DMS79 (cell line): ENCODE results near the gene MRPS2.
A peak's percentile ranks its signal among the peaks of the same experiment; 100 is the strongest.

ENCODE experiments used
- DNase-seq: peaks from one replicate; lab custom pipeline; 2025; lab: John Stamatoyannopoulos, UW

Gene MRPS2

DNA sequence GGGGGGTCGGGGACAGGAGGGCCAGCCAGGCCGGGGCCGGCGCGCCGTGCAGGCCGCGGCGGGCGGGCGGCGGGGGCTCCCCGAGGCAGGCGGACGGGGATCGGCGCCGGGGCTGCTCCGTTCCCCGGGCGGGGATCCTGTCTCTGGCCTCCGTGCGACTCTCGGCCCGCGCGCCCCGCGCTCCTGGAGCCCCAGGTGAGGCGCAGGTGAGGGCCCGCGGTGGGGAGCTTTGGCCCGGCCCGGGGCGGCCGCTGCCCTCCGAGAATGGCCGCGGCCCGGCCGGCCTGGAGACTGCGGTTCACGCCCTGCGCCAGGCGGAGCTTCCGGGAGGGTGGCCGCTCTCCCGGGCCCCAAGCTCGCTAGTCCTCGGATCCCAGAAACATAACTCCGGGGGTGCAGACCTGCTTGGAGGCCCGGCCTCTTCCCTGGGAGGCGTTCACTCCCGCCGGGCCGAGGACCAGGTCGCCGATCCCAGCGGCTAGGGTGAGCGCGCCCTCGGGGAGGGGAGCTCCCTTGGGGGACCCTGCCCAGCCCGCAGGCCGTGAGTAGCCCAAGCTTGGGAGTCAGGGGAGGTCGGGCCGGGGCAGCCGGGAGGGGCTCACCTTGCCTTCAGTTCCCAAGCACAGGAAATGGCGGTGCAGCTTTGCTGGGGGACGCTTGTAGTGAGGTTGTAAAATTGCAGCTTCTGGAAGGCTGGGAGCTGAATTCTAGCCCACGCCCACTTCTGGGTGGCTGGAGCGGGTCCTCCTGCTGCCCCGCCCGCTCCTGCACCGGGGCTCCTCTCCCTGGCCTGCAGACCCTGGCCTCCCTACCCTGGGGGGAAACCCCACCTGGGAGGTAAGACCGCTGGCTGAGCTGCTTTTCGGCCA lies 20.2 kb upstream of the MRPS2 start:
- peak; percentile 25 for DNase-seq

DNA sequence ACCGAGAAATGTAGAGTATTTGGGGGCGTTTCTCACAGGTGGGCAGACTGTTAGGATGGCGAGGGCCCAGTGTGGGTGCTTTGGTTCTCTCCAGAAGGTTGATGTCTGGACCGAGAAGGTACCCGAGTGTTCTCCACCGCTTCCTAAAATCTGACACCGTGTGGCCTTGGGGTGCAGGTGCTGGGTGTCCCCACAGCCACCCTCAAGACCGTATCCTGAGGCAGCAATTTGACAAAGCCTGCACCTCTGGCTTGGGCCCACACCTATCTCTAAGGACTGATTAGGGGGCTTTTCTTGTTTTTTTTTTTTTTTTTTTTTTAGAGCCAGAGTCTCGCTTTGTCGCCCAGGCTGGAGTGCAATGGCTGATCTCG lies 19.6 kb upstream of the MRPS2 start:
- no peak for DNase-seq

DNA sequence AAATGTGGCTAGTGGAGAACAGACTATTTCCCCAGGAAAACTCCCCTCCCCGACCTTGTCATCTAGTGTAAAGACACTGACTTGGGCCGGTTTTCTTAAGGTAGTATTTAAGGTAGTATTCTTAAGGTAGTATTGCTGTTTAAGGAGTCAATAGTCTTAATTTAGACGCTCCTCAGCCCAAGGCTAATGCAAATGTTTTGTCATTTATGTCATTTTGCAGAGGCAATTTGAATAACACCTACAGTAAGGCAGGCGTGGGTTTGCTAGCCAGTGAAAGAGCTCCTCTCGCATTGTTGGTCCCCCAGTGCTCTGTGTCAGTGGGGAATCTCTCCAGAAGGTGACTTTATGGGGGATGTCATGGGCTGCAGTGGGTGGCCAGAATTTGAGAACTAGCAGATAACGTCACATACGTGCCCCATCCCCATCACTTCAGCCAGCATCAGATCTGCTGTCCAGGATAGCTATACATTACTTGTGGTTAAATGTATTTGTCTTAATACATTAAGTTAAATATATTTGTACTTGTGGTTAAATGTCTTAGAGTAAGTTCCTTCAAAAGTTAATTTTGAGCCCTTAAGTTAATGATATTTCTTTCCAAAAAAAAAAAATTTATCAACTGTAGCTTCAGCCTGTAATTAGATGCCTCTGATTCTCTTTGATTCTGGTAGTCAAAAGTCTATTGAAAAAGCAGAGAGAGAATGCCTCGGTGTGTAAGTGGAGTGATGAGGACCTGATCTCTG lies 18.3 kb upstream of the MRPS2 start:
- no peak for DNase-seq

DNA sequence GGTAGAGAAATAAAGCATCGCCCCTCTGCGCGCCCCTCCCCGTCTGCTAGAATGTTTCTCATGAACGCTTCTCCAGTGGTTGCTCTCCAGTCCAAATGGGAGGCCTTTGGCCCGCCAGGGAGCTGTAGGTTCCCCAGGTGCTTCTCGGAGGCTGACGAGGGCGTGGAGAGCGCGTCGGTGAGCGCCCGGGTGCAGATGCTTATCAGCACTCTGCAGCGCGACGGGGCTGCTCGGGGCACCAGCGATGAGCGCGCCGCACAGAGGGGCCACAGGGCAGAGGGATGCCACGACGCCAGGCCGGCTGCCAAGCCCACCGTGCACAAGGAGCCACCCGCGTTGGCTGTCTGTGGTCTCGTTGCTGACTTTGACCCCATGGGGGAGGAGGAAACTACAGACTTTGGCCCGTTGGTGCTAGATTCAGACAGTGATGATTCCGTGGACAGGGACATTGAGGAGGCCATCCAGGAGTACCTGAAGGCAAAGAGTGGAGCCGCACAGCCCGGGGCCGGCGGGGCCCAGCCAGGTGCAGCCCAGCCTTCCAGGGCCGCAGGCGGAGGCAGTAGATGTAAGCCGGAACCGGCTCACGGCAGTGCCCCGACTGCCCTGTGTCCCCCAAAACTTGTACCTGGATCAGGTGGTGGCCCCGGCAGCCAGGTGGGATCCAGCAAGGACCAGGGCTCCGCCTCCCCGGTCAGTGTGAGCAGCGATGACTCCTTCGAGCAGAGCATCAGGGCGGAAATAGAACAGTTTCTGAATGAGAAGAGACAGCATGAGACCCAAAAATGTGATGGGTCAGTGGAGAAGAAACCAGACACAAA lies 15.8 kb upstream of the MRPS2 start:
- no peak for DNase-seq

DNA sequence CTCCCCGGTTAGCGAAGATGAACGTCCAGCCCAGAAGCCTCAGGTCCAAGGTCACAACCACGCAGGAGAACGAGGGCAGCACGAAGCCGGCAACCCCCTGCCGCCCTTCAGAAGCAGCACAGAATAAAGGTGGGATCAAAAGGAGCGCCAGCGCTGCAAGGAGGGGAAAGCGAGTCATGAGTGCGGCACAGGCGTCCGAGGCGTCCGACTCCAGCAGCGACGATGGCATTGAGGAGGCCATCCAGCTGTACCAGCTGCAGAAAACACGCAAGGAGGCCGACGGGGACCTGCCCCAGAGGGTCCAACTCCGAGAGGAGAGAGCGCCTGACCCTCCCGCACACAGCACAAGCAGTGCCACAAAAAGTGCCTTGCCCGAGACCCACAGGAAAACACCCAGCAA lies 15.1 kb upstream of the MRPS2 start:
- DNase-seq = no peak

DNA sequence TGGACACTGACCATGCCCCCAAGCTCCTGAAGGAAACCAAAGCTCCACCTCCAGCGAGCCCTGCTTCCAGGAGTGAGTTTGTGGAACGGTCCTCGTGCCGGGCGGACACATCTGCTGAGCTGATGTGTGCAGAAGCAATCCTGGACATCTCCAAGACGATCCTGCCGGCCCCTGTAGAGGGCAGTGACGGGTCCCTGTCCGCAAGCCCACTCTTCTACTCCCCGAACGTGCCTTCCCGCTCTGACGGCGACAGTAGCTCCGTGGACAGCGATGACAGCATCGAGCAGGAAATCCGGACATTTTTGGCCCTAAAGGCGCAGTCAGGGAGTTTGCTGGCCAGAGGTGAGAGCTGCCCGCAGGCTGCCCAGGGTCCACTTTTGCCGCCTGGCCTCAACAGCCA lies 14.7 kb upstream of the MRPS2 start:
- no peak for DNase-seq

DNA sequence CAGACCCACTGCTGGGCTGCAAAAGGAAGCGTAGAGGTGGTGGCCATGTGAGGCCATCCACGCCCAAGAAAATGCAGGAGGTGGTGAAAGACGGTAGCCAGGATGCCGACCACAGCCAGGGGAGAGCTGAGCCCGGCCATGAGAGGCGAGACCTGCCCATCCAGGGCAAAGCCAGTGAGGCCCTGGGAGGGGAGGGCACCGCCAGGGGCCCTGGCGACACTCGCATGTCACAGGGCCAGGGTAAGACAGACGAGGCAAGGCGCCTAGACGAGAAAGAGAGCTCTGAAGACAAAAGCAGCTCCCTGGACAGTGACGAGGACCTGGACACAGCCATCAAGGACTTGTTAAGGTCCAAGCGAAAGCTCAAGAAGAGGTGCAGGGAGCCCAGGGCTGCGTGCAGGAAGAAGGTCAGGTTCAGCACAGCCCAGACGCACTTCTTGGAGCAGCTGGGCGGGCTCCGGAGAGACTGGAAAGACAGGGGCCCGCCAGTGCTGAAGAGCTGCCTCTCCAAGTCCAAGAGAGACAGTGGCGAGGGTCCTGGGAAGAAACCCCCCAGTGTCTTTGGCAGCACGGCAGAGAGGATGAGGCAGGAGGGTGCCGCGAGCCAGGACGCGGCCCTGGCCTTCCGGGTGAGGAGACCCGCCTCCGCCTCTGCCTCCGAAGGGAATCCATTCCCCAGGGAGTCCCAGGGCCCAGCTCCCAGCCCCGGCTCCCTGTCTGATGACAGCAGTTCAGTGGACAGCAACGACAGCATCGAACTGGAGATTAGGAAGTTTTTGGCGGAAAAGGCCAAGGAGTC lies 14.0 kb upstream of the MRPS2 start:
- DNase-seq = no peak

DNA sequence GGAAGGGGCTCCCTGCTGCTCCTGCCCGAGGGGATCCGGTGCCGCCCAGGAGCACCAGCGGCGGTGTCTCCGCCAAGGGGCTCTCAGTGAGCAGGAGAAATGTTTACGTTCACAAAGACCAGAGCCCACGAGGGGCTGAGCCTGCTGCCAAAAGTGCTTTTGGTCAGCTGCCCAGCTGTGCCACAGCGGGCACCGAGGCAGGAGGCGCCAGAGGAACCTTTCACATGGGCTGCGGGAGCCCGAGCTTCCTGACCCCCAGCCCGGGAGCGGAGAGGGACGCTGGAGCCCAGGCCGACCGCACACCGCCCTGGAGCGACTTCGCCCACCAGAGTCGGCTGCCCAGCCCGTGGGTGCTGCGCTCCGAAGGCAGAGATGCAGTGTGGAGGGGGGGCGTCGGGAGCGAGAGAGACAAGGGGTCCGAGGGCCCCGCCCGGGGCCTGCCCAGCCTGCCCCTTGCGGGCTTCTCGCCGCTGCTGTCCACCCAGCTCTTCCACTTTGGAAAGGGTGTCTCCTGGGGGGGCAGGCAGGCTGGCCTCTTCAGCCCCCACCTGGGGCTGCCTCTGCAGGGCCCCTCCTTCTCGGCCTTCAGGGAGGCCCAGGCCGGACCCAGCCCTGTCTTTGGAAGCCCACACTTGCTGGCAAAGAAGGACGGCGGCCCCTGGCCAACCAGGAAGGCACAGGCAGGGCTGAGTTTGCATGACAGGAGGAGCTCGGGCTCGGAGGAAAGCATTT lies 13.0 kb upstream of the MRPS2 start:
- no peak for DNase-seq

DNA sequence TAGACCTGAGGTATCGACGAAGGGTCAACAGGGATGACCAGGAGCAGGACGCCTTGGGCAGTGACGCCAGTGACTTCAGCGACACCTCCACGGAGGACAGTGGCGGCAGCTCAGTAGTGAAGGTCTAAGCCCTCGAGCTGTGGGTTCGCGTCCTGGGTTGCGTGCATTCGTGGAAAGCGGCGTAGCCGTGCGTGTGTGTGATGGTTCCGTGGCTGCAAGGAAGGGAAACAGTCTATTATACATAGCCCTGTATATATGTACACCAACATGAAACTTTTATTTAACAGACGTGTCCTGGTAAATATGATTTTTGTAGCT lies 12.5 kb upstream of the MRPS2 start:
- DNase-seq = no peak

DNA sequence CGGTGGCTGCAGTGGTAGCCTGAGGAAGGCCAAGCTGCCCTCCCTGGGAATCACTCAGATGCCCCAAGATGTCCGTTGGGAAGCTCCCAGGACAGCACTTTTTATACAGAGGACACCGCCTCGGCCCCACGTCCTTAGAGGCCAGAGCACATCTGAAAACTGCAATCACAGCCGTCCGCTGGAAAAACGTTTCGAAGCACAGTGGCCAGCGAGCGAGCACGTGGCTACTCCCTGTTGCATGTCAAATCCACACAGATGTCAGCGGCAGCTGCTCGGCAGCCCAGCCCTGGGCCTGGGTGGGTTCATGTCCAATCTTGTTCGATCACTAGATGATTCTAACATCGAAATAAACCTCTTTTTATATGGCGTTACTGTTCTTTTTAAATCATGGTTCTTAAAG lies 12.0 kb upstream of the MRPS2 start:
- no peak for DNase-seq

DNA sequence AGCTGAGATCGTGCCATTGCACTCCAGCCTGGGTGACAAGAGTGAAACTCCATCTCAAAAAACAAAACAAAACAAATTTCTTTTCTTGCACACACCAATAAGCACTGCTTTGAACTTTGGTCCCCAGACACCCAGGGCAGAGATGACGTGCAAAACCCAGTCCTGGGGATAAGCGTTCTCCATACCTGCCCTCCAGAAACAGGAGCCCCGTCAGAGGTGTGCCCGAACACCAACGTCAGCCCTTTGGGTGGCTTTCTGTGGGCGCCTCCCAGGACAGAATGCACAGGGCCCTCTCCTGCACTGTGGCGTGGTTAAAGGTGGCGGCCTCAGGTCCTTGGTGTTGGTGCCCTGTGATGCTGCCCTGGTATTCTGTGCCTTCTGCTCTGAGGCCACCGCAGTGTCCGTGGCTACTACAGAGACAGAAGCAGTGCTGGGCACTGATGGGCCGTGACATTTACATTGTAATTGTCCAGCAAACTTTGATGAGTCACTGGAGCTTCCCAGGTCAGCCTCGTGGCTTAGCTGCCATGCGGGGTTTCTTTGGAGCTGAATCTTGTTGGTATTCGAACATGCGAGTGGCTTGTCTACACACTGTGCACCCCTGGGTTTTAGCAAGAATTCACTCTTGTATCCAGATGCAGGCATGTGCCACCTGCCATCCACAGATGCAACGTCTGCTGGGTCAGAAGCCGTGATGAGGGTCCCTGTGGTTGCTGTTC lies 11.1 kb upstream of the MRPS2 start:
- no peak for DNase-seq

DNA sequence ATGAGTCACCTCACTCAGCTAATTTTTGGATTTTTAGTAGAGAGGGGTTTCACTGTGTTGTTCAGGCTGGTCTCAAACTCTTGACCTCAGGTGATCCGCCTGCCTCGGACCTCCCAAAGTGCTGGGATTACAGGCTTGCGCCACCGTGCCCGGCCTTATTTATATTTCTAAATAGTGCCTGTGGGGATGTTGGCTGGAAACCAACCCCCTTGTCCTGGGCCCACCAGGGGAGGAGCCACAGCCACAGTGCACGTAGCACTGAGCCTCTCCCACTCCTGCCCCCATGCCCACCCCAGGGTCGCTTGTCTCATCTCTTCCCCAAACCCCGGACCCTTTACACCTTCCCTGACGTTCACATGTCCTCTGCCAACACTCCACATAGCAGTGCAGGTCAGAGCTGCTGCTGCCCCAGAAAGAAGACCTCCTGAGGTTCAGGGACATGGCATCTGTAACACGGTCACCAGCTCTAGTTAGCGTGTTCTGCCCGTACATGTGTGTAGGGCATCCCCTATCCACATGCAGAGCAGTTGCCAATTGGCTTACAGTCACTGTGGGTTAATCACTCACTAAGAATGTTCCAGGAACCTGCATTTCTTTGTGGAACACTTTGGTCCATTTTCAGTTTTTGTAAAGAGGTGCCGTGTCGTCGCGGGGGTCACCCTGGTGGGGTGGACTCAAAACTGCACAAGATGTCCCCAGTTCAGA lies 10.2 kb upstream of the MRPS2 start:
- DNase-seq = no peak

DNA sequence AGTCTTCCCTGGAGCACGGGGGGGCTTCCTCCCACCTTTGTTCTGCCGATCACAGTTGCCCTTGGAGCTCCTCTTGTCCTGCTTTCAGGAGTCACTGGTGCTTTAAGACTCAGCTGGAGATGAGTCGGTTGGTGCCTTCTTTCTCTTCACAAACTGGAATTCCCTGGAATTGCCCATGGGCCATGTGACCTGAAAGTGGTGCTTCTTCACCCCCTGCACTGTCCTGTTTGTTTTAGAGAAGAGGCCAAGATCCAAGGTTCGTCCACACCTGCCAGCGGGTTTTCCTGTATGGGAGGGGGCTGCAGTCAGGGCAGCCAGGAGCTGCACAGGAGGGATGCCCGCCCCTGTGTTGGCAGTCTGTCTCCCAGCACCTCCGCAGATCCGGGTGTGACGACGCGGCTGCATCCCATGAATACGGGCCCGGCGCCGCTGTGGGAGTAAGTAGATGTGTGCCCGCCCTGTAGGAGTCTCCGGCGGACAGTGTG lies 9.5 kb upstream of the MRPS2 start:
- no peak for DNase-seq

DNA sequence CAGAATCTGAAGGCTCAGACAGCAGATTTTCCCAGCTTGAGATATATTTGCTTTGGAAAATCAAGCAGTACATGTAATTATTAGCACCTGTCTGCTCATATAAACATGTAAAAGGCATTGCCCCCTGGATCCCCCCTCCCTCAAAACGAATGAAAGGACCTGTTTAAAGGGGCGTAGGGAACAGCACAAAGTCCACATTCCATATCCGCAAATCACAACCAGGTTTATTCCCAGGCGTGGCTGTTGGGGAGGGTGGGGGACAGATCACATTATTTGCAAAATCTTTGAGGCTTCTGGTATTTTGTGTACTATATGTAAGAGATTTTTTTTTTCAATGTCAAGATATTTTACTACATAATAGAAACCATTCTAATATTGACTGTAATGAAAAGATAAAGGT lies 8.7 kb upstream of the MRPS2 start:
- DNase-seq = no peak

DNA sequence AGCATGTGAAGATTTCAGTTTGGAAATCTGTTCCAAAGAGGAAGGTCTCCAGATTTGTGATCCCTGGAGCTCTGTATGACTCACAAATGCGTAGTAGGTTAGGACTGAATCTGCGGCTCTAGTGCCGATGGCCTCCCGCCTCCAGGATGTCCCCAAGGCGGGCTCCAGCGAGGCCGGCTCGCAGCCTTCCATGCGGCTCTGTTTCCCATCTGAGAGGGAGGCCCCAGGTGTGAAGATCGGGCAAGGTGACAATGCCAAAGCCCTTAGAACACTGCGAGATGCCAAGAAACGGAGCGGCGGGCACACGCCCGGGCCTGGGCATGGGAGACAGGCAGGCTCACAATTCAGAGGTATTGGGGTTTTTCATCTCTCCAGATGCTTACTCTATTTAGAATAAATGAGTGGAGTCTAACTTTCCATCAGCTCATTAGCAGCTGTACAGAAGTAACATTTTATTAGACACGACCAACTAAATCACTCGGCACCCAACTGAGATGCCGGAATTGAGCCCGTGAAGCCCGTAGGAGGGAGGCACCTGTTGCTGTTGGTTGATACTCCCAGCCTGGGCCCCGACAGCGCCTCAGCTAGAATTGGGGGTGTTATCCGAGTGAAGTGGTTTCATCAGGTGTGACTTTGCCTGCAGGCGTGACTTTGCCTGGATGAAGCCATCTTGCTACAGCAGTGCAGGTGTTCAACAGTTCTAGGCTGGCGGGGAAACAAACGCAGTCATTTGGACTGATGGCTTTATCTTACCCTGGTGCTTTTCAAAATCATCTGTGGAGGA lies 7.4 kb upstream of the MRPS2 start:
- DNase-seq = no peak

DNA sequence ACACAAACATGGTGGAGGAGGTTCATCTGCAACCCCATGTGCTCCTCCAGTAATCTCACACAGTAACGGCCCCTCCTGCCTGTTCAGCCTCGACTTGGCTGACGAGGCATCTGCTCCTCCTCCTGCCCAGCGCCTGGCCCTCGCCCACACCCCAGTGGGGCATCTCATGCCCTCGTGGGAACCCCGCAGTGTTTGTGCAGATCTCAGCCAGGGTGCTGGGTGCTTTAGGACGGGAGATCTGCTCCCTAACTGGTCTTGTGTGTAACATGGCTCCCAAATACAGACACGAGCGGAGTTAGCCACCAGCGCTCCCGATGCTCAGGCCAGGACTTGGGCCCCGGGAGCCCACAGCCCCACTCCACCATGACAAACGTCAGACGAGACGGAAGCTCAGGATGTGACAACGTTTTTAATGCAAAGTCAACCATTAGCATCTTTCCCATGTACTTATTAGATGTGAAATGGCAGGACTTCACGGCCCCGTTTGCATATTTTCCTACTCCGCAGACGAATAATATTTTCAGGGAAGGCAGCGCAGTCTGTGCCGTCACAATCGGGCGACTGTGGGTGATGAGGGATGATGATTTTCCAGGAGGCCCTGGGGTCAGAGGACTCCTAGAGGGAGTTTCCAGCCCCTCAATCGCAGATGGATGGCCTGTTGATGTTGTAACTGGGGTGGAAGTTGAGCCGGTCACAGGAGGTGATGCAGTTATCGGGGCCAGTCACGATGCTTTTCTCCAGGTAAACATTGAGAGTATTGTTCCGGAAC lies 5.5 kb upstream of the MRPS2 start:
- no peak for DNase-seq

DNA sequence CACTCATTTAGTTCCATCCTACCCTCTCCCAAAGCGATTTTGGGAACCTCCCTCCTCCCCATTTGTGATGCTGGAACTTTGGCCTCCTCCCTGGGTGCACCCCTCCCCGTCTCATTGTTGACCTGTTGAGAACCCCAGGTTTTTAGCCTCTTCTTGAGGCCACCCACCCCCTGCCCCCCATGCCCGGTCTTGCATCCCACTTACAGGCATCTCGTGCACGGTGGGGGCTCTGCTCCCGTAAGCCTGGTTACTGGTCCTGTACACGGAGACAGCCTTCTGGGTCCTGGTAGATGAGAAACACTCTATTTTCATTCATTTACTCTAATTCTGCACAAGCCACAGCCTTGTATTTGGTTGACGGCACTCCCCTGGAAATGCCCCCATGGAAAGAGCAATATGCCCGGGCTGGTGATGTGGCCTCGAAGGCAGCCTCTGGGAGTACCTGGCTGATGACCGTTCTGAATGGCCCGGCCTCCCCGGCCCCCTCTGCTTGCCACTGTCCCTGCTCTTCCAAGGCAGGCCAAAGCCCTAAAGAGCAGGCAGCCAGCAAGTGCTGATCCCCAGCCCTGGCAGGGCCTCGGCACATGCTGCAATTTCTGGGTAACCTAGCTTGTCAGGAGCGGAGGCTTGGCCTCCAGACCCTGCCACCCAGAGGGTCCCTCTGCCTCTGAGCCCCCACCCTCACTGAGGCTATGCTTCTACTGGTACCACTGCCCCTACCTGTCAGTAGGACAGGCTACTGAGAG lies 1.9 kb upstream of the MRPS2 start:
- no peak for DNase-seq
